Stomach (tissue), 9 donors: ENCODE data around the gene BTBD9. TPM values are rescaled to one million over a fixed set of nuclear protein-coding genes. Genes with fewer than 3 reads are reported as not detected.

ENCODE experiments used
- DNase-seq, 2 donors: peaks; one replicate each; pipeline versions ENCODE4 v3.0.0 to v3.0.0-alpha.2; 2013 to 2019
- H3K27ac ChIP-seq, 5 donors: fragments of 200-600 bp in 4 of 5; sonication (generic) in 4 of 5; one replicate each; pipeline ENCODE4 v1.5.1; 2013 to 2019; ENCODE audit warnings: mild to moderate bottlenecking in 1 of 5, moderate library complexity in 1 of 5
- H3K27me3 ChIP-seq, 3 donors: fragments of 200-600 bp; sonication (generic); one replicate each; pipeline ENCODE4 v1.5.1; 2017 to 2019; ENCODE audit warnings: mixed run types in 1 of 3
- H3K36me3 ChIP-seq, 4 donors: fragments of 200-600 bp; sonication (generic); 1 replicate in 3 of 4; 2 replicates in 1 of 4; pipeline ENCODE4 v1.5.1; 2016 to 2019
- H3K4me1 ChIP-seq, 4 donors: fragments of 200-600 bp; sonication (generic); one replicate each; pipeline ENCODE4 v1.5.1; 2016 to 2019
- H3K4me3 ChIP-seq, 4 donors: fragments of 200-600 bp; sonication (generic) in 3 of 4; one replicate each; pipeline ENCODE4 v1.5.1; 2016 to 2019; ENCODE audit warnings: mild to moderate bottlenecking in 1 of 4
- H3K9me3 ChIP-seq, 4 donors: fragments of 200-600 bp; sonication (generic); one replicate each; pipeline ENCODE4 v1.5.1; 2016 to 2019
- EP300 ChIP-seq: sonication (generic); formaldehyde crosslinking; IDR thresholded peaks from one replicate; pipeline ENCODE4 v1.6.1; 2017; ENCODE audit warnings: antibody characterized with exemption
- POLR2A ChIP-seq, 4 donors: fragments of 450-650 bp; IDR thresholded peaks; one replicate each; pipeline ENCODE4 v1.6.1; 2016; ENCODE audit warnings: antibody characterized with exemption in 4 of 4, control low read depth in 2 of 4, mild to moderate bottlenecking in 1 of 4, moderate library complexity in 1 of 4
- POLR2AphosphoS5 ChIP-seq, 3 donors: sonication (generic); formaldehyde crosslinking; IDR thresholded peaks; one replicate each; pipeline ENCODE4 v1.6.1; 2016; ENCODE audit warnings: antibody characterized with exemption in 3 of 3
- WGBS, 5 donors: extraction: QIAGEN DNeasy Blood & Tissue Kit in 3 of 5; methylation state at CpG; one replicate each; pipeline versions ENCODE4 v1.1.5 to v1.1.7; 2013 to 2018; 5-methylcytosine and 5-hydroxymethylcytosine counted together
- intact Hi-C: fragments of 100-400 bp; cut with DNase I; formaldehyde crosslinking; loops from one replicate; pipeline ENCODE4 v1.15.1; 2023; ENCODE audit warnings: low total_unique reads
- polyA plus RNA-seq, 3 donors: library from polyadenylated mRNA; stranded (reverse); fragments of 200-250 nt; gene quantifications; one replicate each; pipeline ENCODE4 v1.2.3, GENCODE V29; 2013
- total RNA-seq, 5 donors: library from RNA; depleted of rRNA; stranded (reverse); fragments of >200 nt; gene quantifications; one replicate each; pipeline versions ENCODE4 v1.1.0 to v1.2.3, GENCODE V29; 2014 to 2016
- TF ChIP-seq, protein P1 (sequence below), 7 experiments: fragments of 450-650 bp in 4 of 7; fragments of 200-600 bp in 3 of 7; sonication (generic) in 3 of 7; IDR thresholded peaks; one replicate each; pipeline ENCODE4 v1.5.1; 2016 to 2019; ENCODE audit warnings: antibody characterized with exemption in 7 of 7, control low read depth in 2 of 7, mild to moderate bottlenecking in 1 of 7
- donor health status: healthy with polysubstance abuse.
- donor health status: Bipolar disorder and iron deficiency.
- donor health status: healthy.

Gene BTBD9
- total and polyA plus RNA-seq, 8 donors, result 1.4 to 90.2 (median 6.8) TPM

DNA sequence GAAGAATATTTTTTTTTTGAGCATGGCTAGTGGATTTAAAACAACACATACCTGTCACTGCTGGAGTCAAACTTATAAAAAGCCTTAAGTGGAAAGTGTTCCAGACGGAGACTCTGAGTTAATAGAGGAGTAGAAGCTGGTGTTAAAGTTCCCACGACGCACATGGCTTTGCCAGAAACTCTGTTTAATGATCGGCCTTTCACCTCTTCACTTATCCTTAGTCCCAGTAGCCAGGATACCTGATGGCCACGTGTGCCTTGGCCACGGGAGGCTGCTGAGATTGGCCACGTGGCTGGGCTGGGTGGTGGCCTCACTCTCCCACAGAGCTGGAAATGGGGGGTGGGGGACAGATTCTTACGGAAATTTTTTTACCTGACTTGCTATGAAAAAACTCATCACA lies 487.1 kb downstream of the BTBD9 start:
- peaks cover 21 to 45% (median 39%) of the 10 kb centered on the region in 4 donors for H3K36me3 ChIP-seq
- 82 to 94% (median 90%) methylated on average over 8 of the region's 8 CpGs for WGBS, 5 donors

DNA sequence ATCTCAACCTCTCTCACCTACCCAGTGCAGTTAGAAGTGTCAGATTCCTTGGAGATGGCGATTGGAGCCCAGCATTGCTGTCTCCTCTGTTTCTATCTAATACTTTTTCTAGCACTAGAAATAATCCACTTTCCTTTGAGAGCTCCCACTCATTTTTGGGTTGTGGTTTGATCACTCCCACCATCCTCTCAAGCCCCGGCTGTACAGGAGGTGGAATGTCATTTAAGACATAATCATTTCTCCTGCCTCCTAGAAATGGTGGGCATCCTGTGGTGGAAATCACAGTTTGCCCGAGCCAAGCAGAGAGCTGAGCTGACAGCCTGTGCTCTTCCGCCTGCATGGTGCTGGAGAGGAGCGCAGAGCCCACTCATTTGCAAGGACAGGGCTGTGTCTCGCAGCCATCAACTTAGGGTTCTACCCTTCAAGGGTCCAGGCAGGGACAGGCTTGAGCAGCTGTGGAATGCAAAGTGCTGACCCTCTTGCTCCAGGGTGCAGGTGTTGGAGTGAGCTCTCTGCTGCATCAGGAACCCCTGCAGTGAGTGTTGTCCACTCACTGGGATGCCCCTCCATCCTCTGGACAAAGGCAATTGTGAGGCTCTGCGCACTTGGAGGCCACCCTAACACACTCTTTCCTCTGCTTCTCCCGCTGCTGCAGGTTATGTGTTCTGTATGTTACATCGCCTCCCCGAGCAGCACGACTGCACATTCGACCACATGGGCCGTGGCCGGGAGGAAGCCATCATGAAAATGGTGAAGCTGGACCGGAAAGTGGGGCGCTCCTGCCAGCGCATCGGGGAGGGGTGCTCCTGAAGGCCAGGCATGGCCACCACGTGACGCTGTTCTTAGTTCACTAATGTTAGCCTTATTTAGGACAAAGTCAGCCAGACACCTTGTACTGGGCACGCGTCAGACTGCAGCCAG lies 487.9 kb downstream of the BTBD9 start:
- no peak for DNase-seq
- no peak overlapping the region for H3K4me3 ChIP-seq
- 94 to 97% (median 96%) methylated on average over 21 to 22 of the region's 22 CpGs for WGBS, 5 donors
- no peaks in the 10 kb centered on the region for H3K27me3 ChIP-seq
- H3K9me3 ChIP-seq, result no peaks in the 10 kb centered on the region
- no peak overlapping the region for H3K27ac ChIP-seq
- peaks cover 21 to 45% (median 38%) of the 10 kb centered on the region in 4 donors for H3K36me3 ChIP-seq
- TF ChIP-seq EP300 (no peak), POLR2AphosphoS5 (IDR thresholded peaks at IDR 0.05) (no peak), POLR2A (IDR thresholded peaks at IDR 0.05) (no peak)
- TF ChIP-seq, protein P1, sequence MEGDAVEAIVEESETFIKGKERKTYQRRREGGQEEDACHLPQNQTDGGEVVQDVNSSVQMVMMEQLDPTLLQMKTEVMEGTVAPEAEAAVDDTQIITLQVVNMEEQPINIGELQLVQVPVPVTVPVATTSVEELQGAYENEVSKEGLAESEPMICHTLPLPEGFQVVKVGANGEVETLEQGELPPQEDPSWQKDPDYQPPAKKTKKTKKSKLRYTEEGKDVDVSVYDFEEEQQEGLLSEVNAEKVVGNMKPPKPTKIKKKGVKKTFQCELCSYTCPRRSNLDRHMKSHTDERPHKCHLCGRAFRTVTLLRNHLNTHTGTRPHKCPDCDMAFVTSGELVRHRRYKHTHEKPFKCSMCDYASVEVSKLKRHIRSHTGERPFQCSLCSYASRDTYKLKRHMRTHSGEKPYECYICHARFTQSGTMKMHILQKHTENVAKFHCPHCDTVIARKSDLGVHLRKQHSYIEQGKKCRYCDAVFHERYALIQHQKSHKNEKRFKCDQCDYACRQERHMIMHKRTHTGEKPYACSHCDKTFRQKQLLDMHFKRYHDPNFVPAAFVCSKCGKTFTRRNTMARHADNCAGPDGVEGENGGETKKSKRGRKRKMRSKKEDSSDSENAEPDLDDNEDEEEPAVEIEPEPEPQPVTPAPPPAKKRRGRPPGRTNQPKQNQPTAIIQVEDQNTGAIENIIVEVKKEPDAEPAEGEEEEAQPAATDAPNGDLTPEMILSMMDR (IDR thresholded peaks at IDR 0.05), result no peak
- intact Hi-C loops, result no loop called here
- peaks cover 0 to 24% (median 6%) of the 10 kb centered on the region in 4 donors for H3K4me1 ChIP-seq

More for the DNA sequence above, 487.1 kb downstream of the BTBD9 start:
- Histone ChIP-seq H3K4me3 (no peak overlapping the region), H3K9me3 (no peaks in the 10 kb centered on the region), H3K27me3 (no peaks in the 10 kb centered on the region), H3K4me1 (peaks cover 0 to 24% (median 6%) of the 10 kb centered on the region in 4 donors), H3K27ac (no peak overlapping the region)
- no peak for DNase-seq
- intact Hi-C loops, result no loop called here
- no peak for TF ChIP-seq POLR2AphosphoS5 (IDR thresholded peaks at IDR 0.05)
- TF ChIP-seq, protein P1 (IDR thresholded peaks at IDR 0.05), result no peak
- no peak for TF ChIP-seq EP300
- no peak for TF ChIP-seq POLR2A (IDR thresholded peaks at IDR 0.05)

DNA sequence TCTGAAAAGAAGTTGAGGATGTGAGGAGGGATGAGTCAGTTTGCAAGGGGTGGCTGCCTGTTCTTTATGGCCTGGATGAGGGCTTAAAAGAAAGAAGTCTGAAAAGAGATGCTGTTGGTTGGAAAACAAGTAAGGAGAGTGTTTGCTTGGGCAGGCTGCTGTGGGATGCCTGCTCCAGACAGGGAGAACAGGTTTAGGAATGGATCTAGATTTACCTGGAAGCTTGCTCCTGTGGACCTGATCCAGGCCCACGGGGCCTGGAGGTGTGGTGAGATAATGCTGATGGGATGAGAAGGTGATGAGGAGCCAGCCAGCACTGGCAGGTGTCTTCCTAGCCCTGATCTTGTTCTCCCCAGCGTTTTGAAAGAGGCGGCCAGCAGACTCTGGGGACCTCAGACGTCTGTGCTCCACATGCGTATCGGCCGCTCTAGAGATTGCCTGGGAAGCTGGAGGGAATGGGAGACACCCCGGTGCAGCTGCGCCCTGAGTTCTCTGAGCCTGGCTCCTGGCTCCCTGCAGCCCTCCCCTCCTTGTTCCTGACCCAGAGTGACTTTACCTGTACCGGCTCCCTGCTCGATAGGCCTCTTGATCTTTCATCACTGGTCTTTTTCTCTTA lies 488.9 kb downstream of the BTBD9 start:
- H3K4me1 ChIP-seq, result peaks cover 0 to 24% (median 6%) of the 10 kb centered on the region in 4 donors
- no peak overlapping the region for H3K4me3 ChIP-seq
- intact Hi-C loops, result no loop called here
- H3K9me3 ChIP-seq, result no peaks in the 10 kb centered on the region
- H3K27ac ChIP-seq, result no peak overlapping the region
- H3K27me3 ChIP-seq, result no peaks in the 10 kb centered on the region
- 85 to 96% (median 93%) methylated on average over 11 of the region's 11 CpGs for WGBS, 5 donors
- no peak for DNase-seq
- no peak for TF ChIP-seq EP300
- H3K36me3 ChIP-seq, result peaks cover 21 to 49% (median 38%) of the 10 kb centered on the region in 4 donors

DNA sequence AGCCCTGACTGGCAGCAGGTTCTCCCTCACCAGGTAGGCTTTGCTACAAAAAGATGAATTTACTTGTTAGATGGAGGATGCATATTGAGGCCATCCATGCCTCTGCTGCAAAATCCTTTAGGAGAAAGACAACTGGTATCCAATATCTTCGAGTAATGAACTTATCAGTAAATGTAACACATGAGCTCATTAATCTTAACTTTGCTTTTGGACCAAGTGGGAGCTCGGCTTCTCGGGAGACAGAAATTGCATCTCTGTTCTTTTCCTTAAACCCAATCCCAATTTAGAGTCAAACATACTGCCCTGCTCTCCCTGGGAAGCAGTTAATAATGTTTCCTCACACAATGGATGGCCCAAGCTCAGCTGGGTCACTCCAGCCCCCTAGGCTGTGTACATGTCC lies 489.7 kb downstream of the BTBD9 start:
- H3K36me3 ChIP-seq, result peaks cover 21 to 47% (median 35%) of the 10 kb centered on the region in 4 donors
- TF ChIP-seq, protein P1 (IDR thresholded peaks at IDR 0.05), result no peak
- TF ChIP-seq EP300 (no peak), POLR2AphosphoS5 (IDR thresholded peaks at IDR 0.05) (no peak), POLR2A (IDR thresholded peaks at IDR 0.05) (no peak)
- WGBS, 5 donors, result 87 to 95% (median 93%) methylated on average over 3 of the region's 3 CpGs
- H3K9me3 ChIP-seq, result no peaks in the 10 kb centered on the region
- no peak for DNase-seq
- H3K27ac ChIP-seq, result no peak overlapping the region
- H3K4me3 ChIP-seq, result no peak overlapping the region
- H3K27me3 ChIP-seq, result no peaks in the 10 kb centered on the region
- peaks cover 0 to 17% (median 6%) of the 10 kb centered on the region in 4 donors for H3K4me1 ChIP-seq
- intact Hi-C loops, result no loop called here
